DND-41 (cell line): ENCODE data around the gene IRS2.

Experiments
- ATAC-seq: fragments of 200-7000 bp; cut with Tn5 transposase; 3 replicates; pipeline ENCODE4 v1.9.1; 2021; ENCODE audit warnings: low read depth; ENCODE audit not compliant: insufficient read depth
- DNase-seq: peaks from one replicate; pipeline ENCODE4 v3.0.0-alpha.2; 2020
- H2AFZ ChIP-seq: 2 replicates; pipeline ENCODE4 v1.6.0; 2012; ENCODE audit warnings: low read depth, low read length
- H3K27ac ChIP-seq: 2 replicates; pipeline ENCODE4 v1.5.1; 2012; ENCODE audit warnings: low read length, inconsistent platforms
- H3K27me3 ChIP-seq: fragments of 200-600 bp; sonication (generic); 2 replicates; pipeline ENCODE4 v1.6.0; 2012; ENCODE audit warnings: low read length, mild to moderate bottlenecking, inconsistent platforms; ENCODE audit not compliant: insufficient read depth, poor library complexity
- H3K36me3 ChIP-seq: 2 replicates; pipeline ENCODE4 v1.5.1; 2012; ENCODE audit warnings: low read length, inconsistent platforms; ENCODE audit not compliant: insufficient read depth
- H3K4me1 ChIP-seq: 2 replicates; pipeline ENCODE4 v1.5.1; 2012; ENCODE audit warnings: mild to moderate bottlenecking, low read length; ENCODE audit not compliant: insufficient read depth
- H3K4me2 ChIP-seq: 2 replicates; pipeline ENCODE4 v1.6.0; 2012; ENCODE audit warnings: mild to moderate bottlenecking, moderate library complexity, low read length, inconsistent platforms; ENCODE audit not compliant: insufficient read depth
- H3K4me3 ChIP-seq, 2 experiments: fragments of 200-600 bp in 1 of 2; shearing (Covaris generic) in 1 of 2; 2 replicates each; pipeline ENCODE4 v1.5.1; 2012 to 2016; ENCODE audit warnings: inconsistent platforms in 2 of 2, low read length in 2 of 2, mild to moderate bottlenecking in 2 of 2, low read depth in 1 of 2, moderate library complexity in 1 of 2
- H3K79me2 ChIP-seq: 2 replicates; pipeline ENCODE4 v1.6.0; 2012; ENCODE audit warnings: low read length, inconsistent platforms; ENCODE audit not compliant: insufficient read depth
- H3K9ac ChIP-seq: 2 replicates; pipeline ENCODE4 v1.6.0; 2012; ENCODE audit warnings: low read depth, mild to moderate bottlenecking, inconsistent platforms, low read length, moderate library complexity
- H3K9me3 ChIP-seq: 2 replicates; pipeline ENCODE4 v1.5.1; 2012; ENCODE audit warnings: low read length, moderate library complexity, mild to moderate bottlenecking, inconsistent platforms; ENCODE audit not compliant: insufficient read depth, severe bottlenecking
- H4K20me1 ChIP-seq: 2 replicates; pipeline ENCODE4 v1.6.0; 2012; ENCODE audit warnings: low read length; ENCODE audit not compliant: insufficient read depth
- CTCF ChIP-seq: IDR thresholded peaks from 2 replicates; pipeline ENCODE4 v1.5.1; 2012; ENCODE audit warnings: borderline replicate concordance, low read length, moderate library complexity, mild to moderate bottlenecking; ENCODE audit not compliant: poor library complexity, severe bottlenecking; ENCODE audit errors: extremely low read depth
- EZH2 ChIP-seq: IDR thresholded peaks from 3 replicates; pipeline ENCODE4 v1.6.1; 2012; ENCODE audit warnings: borderline replicate concordance, low read depth, mild to moderate bottlenecking, moderate library complexity, low read length, inconsistent platforms; ENCODE audit not compliant: severe bottlenecking

The IRS2 gene

GRCh38 chr13:109784590-109785140 lies 1.7 kb downstream of the IRS2 start:
- TF ChIP-seq EZH2, result no peak
- TF ChIP-seq CTCF, result no peak
- DNase-seq (no peak), ATAC-seq (no peak)
- H3K27me3 ChIP-seq, result no peaks in the 10 kb centered on the region
- no peaks in the 10 kb centered on the region for H3K79me2 ChIP-seq
- no peak overlapping the region for H2AFZ ChIP-seq
- peaks cover 38% of the 10 kb centered on the region for H3K4me1 ChIP-seq
- H3K4me3 ChIP-seq, result no peak overlapping the region
- no peaks in the 10 kb centered on the region for H4K20me1 ChIP-seq
- H3K27ac ChIP-seq, result no peak overlapping the region
- no peak overlapping the region for H3K4me2 ChIP-seq
- H3K9ac ChIP-seq, result no peak overlapping the region
- no peaks in the 10 kb centered on the region for H3K36me3 ChIP-seq
- H3K9me3 ChIP-seq, result no peaks in the 10 kb centered on the region

GRCh38 chr13:109783815-109784589 lies 2.4 kb downstream of the IRS2 start:
- no peak for TF ChIP-seq CTCF
- TF ChIP-seq EZH2, result no peak
- DNase-seq, result no peak
- Histone ChIP-seq H2AFZ (no peak overlapping the region), H3K9ac (no peak overlapping the region), H4K20me1 (no peaks in the 10 kb centered on the region), H3K9me3 (no peaks in the 10 kb centered on the region), H3K79me2 (no peaks in the 10 kb centered on the region), H3K27me3 (no peaks in the 10 kb centered on the region), H3K4me2 (no peak overlapping the region), H3K36me3 (no peaks in the 10 kb centered on the region), H3K4me1 (peaks cover 38% of the 10 kb centered on the region), H3K4me3 (no peak overlapping the region), H3K27ac (no peak overlapping the region)
- no peak for ATAC-seq

GRCh38 chr13:109783447-109783814 lies 3.0 kb downstream of the IRS2 start:
- Histone ChIP-seq H3K4me2 (no peak overlapping the region), H3K9ac (no peak overlapping the region), H3K4me3 (no peak overlapping the region), H4K20me1 (no peaks in the 10 kb centered on the region), H3K27me3 (no peaks in the 10 kb centered on the region), H3K27ac (no peak overlapping the region), H3K36me3 (no peaks in the 10 kb centered on the region), H3K4me1 (peaks cover 38% of the 10 kb centered on the region), H2AFZ (no peak overlapping the region), H3K79me2 (no peaks in the 10 kb centered on the region), H3K9me3 (no peaks in the 10 kb centered on the region)
- DNase-seq, result no peak
- TF ChIP-seq CTCF, result no peak
- no peak for TF ChIP-seq EZH2
- ATAC-seq, result no peak
